Measurements from ENCODE around the gene SCYL3. TPM values are rescaled to one million over a fixed set of nuclear protein-coding genes. Genes with fewer than 3 reads are reported as not detected.
"Not testable (repeated sequence)": the region's sequence is repeated elsewhere in the genome, so short reads cannot be mapped to it uniquely, and the experiment has no call there.

The SCYL3 gene
- total and polyA plus RNA-seq, 4 donors, result 2.4 to 11.9 (median 6.1) TPM

DNA sequence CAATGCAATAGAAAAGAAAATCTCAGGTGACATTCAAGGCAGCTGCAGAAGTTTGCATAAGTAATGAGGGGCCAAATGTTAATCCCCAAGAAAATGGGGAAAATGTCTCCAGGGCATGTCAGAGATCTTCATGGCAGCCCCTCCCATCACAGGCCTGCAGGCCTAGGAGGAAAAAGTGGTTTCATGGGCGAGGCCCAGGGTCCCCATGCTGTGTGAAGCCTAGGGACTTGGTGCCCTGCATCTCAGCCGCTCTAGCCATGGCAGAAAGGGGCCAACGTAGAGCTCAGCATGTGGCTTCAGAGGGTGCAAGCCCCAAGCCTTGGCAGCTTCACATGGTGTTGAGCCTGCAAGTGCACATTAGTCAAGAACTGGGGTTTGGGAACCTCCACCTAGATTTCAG lies 21.7 kb downstream of the SCYL3 start:
- intact Hi-C loops (cut with DNase I); H3K27ac ChIP-seq (ENCODE audit: low read depth in 1 of 2, low read length in 2 of 2); ATAC-seq (ENCODE audit: low FRiP score); DNase-seq; H3K4me1 ChIP-seq (ENCODE audit: control insufficient read depth in 1 of 2, insufficient read depth in 2 of 2, low read length in 2 of 2); H3K4me3 ChIP-seq (ENCODE audit: low read length in 2 of 2); H3K9me3 ChIP-seq (ENCODE audit: control insufficient read depth, low read length); H3K27me3 ChIP-seq (ENCODE audit: control insufficient read depth in 1 of 2, insufficient read depth in 2 of 2, low read length in 1 of 2): not testable (repeated sequence)
- peaks cover 7 to 12% of the 10 kb centered on the region in 2 donors for H3K36me3 ChIP-seq (ENCODE audit: control insufficient read depth in 1 of 2, insufficient read depth in 2 of 2, low read length in 1 of 2)
- 96 to 98% methylated on average over 3 of the region's 3 CpGs for WGBS, 2 donors

DNA sequence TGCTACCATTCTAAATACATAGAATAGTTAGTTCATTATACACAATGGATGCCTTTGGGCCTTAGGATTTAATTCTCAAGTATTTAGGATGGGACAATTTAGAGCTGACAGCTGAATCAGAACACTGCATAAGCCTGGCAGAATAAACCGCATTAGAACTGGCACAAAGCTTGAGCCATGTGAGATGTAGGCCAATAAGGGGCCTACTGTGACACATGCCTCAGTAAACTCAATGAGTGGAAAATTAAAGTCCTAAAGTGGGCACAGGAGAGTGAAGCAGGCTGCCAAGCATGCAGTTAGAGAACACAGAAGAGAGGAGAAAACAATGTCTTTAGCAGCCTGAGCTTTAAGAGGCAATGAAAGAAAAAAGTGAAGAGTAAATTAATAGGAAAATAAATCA lies 24.3 kb downstream of the SCYL3 start:
- ATAC-seq (ENCODE audit: low FRiP score), result no peak
- 90% methylated on average over 1 of the region's 1 CpG for WGBS, 2 donors
- Histone ChIP-seq H3K27me3 (ENCODE audit: control insufficient read depth in 1 of 2, insufficient read depth in 2 of 2, low read length in 1 of 2) (no peaks in the 10 kb centered on the region), H3K4me1 (ENCODE audit: control insufficient read depth in 1 of 2, insufficient read depth in 2 of 2, low read length in 2 of 2) (no peaks in the 10 kb centered on the region), H3K9me3 (ENCODE audit: control insufficient read depth, low read length) (no peaks in the 10 kb centered on the region), H3K4me3 (ENCODE audit: low read length in 2 of 2) (no peak overlapping the region), H3K27ac (ENCODE audit: low read depth in 1 of 2, low read length in 2 of 2) (no peak overlapping the region), H3K36me3 (ENCODE audit: control insufficient read depth in 1 of 2, insufficient read depth in 2 of 2, low read length in 1 of 2) (peaks cover 6 to 16% of the 10 kb centered on the region in 2 donors)
- DNase-seq, result no peak
- intact Hi-C loops (cut with DNase I), result no loop called here

DNA sequence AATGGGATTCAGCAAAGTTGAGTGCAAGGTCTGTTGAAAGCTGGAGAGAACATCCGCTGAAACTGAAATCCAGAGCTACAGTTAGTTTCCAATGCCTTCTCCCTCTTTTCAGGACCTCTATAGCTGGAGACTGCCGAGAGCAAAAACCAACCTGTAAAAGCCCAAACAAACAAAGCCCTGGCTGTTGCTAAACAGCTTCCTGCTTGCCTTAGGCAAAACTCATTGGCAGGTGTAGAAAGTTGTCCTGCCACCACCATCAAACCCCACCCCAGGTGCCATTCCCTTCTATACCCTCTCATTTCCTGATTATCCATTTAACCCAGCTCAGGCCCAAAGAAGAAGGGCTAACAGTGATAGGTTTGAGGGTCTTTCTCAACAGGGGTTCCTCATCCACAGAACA lies 24.7 kb downstream of the SCYL3 start:
- H3K27ac ChIP-seq (ENCODE audit: low read depth in 1 of 2, low read length in 2 of 2), result no peak overlapping the region
- no peaks in the 10 kb centered on the region for H3K27me3 ChIP-seq (ENCODE audit: control insufficient read depth in 1 of 2, insufficient read depth in 2 of 2, low read length in 1 of 2)
- H3K36me3 ChIP-seq (ENCODE audit: control insufficient read depth in 1 of 2, insufficient read depth in 2 of 2, low read length in 1 of 2), result peaks cover 6 to 16% of the 10 kb centered on the region in 2 donors
- ATAC-seq (ENCODE audit: low FRiP score) (no peak), DNase-seq (no peak)
- 95 to 97% methylated on average over 2 of the region's 2 CpGs for WGBS, 2 donors
- H3K4me1 ChIP-seq (ENCODE audit: control insufficient read depth in 1 of 2, insufficient read depth in 2 of 2, low read length in 2 of 2), result no peaks in the 10 kb centered on the region
- H3K4me3 ChIP-seq (ENCODE audit: low read length in 2 of 2), result no peak overlapping the region
- intact Hi-C loops (cut with DNase I), result no loop called here
- H3K9me3 ChIP-seq (ENCODE audit: control insufficient read depth, low read length), result no peaks in the 10 kb centered on the region

DNA sequence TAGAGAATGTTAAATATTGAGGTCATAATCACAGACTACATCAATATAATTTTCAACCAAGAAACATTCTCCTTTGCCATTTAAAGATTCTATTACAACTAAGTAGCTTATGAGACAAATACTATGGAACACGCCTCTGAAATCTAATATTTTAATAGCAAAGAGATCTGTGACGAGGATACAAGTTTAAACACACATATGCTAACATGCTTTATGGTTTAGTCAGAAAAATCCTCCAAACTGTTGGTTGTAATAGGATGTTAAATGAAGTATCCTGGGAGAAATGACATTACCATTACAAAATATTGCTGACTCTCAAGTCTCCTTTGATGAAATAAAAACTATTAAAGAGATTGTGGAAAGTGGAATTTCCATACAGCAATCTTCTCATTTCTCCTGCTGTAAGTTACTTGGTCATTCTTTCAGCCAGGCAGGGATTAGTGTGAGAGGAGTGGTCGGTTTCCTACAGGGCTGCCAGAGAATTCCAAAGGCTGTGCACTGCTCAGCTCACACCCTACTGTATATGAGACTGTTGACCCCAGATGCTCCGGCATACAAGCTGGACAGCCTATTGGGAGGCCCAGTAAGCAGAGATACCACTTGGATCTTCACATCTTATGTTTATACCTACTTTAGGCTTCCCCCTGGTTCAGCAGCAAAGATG lies 26.6 kb downstream of the SCYL3 start:
- Histone ChIP-seq H3K4me3 (ENCODE audit: low read length in 2 of 2) (no peak overlapping the region), H3K9me3 (ENCODE audit: control insufficient read depth, low read length) (no peaks in the 10 kb centered on the region), H3K27me3 (ENCODE audit: control insufficient read depth in 1 of 2, insufficient read depth in 2 of 2, low read length in 1 of 2) (no peaks in the 10 kb centered on the region), H3K36me3 (ENCODE audit: control insufficient read depth in 1 of 2, insufficient read depth in 2 of 2, low read length in 1 of 2) (peaks cover 6 to 17% of the 10 kb centered on the region in 2 donors), H3K4me1 (ENCODE audit: control insufficient read depth in 1 of 2, insufficient read depth in 2 of 2, low read length in 2 of 2) (no peaks in the 10 kb centered on the region), H3K27ac (ENCODE audit: low read depth in 1 of 2, low read length in 2 of 2) (no peak overlapping the region)
- intact Hi-C loops (cut with DNase I), result no loop called here
- ATAC-seq (ENCODE audit: low FRiP score) (no peak), DNase-seq (no peak)
- 92% methylated on average over 4 of the region's 4 CpGs for WGBS, 2 donors

DNA sequence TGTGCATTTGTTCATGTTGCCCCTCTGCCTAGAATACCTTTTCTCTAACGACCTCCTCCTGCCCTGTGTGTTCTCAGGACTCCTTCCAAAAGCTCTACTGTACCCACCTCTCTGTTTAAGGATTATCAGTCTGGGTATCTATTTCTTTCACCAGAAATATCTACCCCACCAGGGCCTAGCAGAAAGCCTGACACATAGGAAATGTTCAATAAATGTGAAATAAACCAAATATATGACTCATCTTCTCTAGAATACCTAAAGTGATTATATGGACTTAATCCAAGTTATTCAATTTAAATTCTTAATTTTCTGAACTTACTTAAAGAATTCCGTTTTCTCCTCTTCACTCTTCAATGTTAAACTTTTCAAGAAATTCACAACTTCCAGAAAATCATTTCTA lies 27.1 kb downstream of the SCYL3 start:
- DNase-seq (no peak), ATAC-seq (ENCODE audit: low FRiP score) (no peak)
- Histone ChIP-seq H3K36me3 (ENCODE audit: control insufficient read depth in 1 of 2, insufficient read depth in 2 of 2, low read length in 1 of 2) (peaks cover 11 to 20% of the 10 kb centered on the region in 2 donors), H3K27me3 (ENCODE audit: control insufficient read depth in 1 of 2, insufficient read depth in 2 of 2, low read length in 1 of 2) (no peaks in the 10 kb centered on the region), H3K9me3 (ENCODE audit: control insufficient read depth, low read length) (no peaks in the 10 kb centered on the region), H3K27ac (ENCODE audit: low read depth in 1 of 2, low read length in 2 of 2) (no peak overlapping the region), H3K4me1 (ENCODE audit: control insufficient read depth in 1 of 2, insufficient read depth in 2 of 2, low read length in 2 of 2) (no peaks in the 10 kb centered on the region), H3K4me3 (ENCODE audit: low read length in 2 of 2) (no peak overlapping the region)
- intact Hi-C loops (cut with DNase I), result no loop called here
- 87 to 99% methylated on average over 2 of the region's 2 CpGs for WGBS, 2 donors

DNA sequence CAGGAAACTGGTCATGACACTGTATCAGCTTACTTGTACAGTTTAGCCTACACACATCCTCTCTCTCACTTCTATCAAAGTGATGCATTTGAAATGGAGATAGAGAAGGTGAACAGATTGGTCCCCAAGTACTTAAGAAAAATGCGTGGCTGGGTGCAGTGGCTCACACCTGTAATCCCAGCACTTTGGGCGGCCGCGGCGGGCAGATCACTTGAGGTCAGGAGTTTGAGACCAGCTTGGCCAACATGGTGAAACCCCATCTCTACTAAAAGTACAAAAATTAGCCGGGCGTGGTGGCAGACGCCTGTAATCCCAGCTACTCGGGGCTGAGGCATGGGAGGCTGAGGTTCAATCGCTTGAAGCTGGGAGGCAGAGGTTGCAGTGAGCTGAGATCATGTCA lies 29.2 kb downstream of the SCYL3 start:
- DNase-seq; H3K27me3 ChIP-seq (ENCODE audit: control insufficient read depth in 1 of 2, insufficient read depth in 2 of 2, low read length in 1 of 2); intact Hi-C loops (cut with DNase I); H3K27ac ChIP-seq (ENCODE audit: low read depth in 1 of 2, low read length in 2 of 2); H3K4me3 ChIP-seq (ENCODE audit: low read length in 2 of 2); ATAC-seq (ENCODE audit: low FRiP score); H3K9me3 ChIP-seq (ENCODE audit: control insufficient read depth, low read length); H3K4me1 ChIP-seq (ENCODE audit: control insufficient read depth in 1 of 2, insufficient read depth in 2 of 2, low read length in 2 of 2): not testable (repeated sequence)
- H3K36me3 ChIP-seq (ENCODE audit: control insufficient read depth in 1 of 2, insufficient read depth in 2 of 2, low read length in 1 of 2), result peaks cover 15 to 20% of the 10 kb centered on the region in 2 donors
- 94 to 95% methylated on average over 10 of the region's 10 CpGs for WGBS, 2 donors

DNA sequence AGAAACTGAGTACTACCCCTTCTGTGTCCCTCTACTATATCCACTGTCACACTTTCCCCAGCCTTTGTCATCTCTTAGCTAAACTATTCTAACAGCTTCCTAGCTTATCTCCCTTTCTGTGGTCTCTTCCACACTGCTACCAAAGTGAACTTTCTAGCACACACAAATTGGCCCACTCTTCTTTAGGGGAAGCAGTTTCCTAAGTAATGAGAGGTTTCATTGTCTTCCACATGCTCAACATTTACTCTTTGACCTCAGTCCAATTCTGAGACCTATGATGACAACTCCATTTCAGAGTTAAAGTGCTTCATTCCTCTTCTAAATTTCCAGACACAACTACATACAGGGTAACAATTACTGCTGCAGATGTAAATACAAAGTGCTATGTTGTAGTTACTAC lies 32.9 kb downstream of the SCYL3 start:
- H3K4me3 ChIP-seq (ENCODE audit: low read length in 2 of 2), result no peak overlapping the region
- intact Hi-C loops (cut with DNase I), result no loop called here
- DNase-seq (no peak), ATAC-seq (ENCODE audit: low FRiP score) (no peak)
- H3K9me3 ChIP-seq (ENCODE audit: control insufficient read depth, low read length), result no peaks in the 10 kb centered on the region
- H3K27ac ChIP-seq (ENCODE audit: low read depth in 1 of 2, low read length in 2 of 2), result no peak overlapping the region
- H3K36me3 ChIP-seq (ENCODE audit: control insufficient read depth in 1 of 2, insufficient read depth in 2 of 2, low read length in 1 of 2), result peaks cover 7 to 13% of the 10 kb centered on the region in 2 donors
- no peaks in the 10 kb centered on the region for H3K4me1 ChIP-seq (ENCODE audit: control insufficient read depth in 1 of 2, insufficient read depth in 2 of 2, low read length in 2 of 2)
- H3K27me3 ChIP-seq (ENCODE audit: control insufficient read depth in 1 of 2, insufficient read depth in 2 of 2, low read length in 1 of 2), result no peaks in the 10 kb centered on the region

DNA sequence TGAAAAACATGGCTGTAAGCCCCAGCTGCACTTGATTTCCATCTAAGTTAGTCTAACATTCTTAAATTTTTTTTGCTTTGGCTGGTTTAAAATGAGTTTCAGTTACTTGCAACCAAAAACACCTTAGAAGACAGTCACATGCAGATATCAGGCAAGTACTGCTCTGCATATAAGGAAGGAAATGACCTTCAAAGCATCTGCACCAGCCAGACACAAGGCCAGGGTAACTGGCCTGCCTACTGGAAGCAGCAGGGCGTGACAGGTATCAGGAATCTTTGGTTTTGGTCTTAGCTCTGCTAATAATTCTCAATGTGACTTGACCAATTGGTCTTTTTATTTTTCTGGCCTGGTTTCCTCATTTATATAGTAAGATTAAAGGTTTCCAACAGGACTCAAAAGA lies 33.5 kb downstream of the SCYL3 start:
- ATAC-seq (ENCODE audit: low FRiP score), result no peak
- WGBS, 2 donors, result 97 to 100% methylated on average over 1 of the region's 1 CpG

DNA sequence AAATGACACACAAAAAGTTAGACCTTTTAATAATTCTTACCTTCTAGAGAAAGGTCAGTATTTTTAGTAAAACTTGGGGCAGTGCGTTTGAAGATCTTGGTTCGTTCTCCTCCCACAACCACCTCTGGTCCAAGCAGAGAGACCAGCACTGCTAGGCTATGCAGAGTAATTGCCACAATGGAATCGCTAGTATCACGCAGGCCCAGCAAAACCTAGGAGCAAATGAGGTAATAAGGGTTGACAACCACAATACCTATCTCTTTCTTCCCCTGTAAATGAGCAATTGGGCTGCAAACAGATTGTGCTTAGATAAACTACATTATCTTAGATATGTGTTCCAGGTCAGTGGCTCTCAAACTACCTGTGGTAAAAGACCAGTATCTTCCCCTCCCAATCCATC lies 34.7 kb downstream of the SCYL3 start:
- Histone ChIP-seq H3K36me3 (ENCODE audit: control insufficient read depth in 1 of 2, insufficient read depth in 2 of 2, low read length in 1 of 2) (peaks cover 7 to 15% of the 10 kb centered on the region in 2 donors), H3K9me3 (ENCODE audit: control insufficient read depth, low read length) (no peaks in the 10 kb centered on the region), H3K4me1 (ENCODE audit: control insufficient read depth in 1 of 2, insufficient read depth in 2 of 2, low read length in 2 of 2) (no peaks in the 10 kb centered on the region), H3K27me3 (ENCODE audit: control insufficient read depth in 1 of 2, insufficient read depth in 2 of 2, low read length in 1 of 2) (no peaks in the 10 kb centered on the region), H3K27ac (ENCODE audit: low read depth in 1 of 2, low read length in 2 of 2) (no peak overlapping the region), H3K4me3 (ENCODE audit: low read length in 2 of 2) (no peak overlapping the region)
- no peak for ATAC-seq (ENCODE audit: low FRiP score)
- intact Hi-C loops (cut with DNase I), result no loop called here
- WGBS, 2 donors, result 89 to 92% methylated on average over 4 of the region's 4 CpGs
- DNase-seq, result no peak

More for the DNA sequence above, 33.5 kb downstream of the SCYL3 start:
- Histone ChIP-seq H3K9me3 (ENCODE audit: control insufficient read depth, low read length) (no peaks in the 10 kb centered on the region), H3K4me3 (ENCODE audit: low read length in 2 of 2) (no peak overlapping the region), H3K27me3 (ENCODE audit: control insufficient read depth in 1 of 2, insufficient read depth in 2 of 2, low read length in 1 of 2) (no peaks in the 10 kb centered on the region), H3K4me1 (ENCODE audit: control insufficient read depth in 1 of 2, insufficient read depth in 2 of 2, low read length in 2 of 2) (no peaks in the 10 kb centered on the region), H3K36me3 (ENCODE audit: control insufficient read depth in 1 of 2, insufficient read depth in 2 of 2, low read length in 1 of 2) (peaks cover 7 to 13% of the 10 kb centered on the region in 2 donors), H3K27ac (ENCODE audit: low read depth in 1 of 2, low read length in 2 of 2) (no peak overlapping the region)
- DNase-seq, result no peak
- intact Hi-C loops (cut with DNase I), result no loop called here
